Subcutaneous adipose tissue (tissue), 4 donors: ENCODE data around the gene DLGAP1. TPM values are rescaled to one million over a fixed set of nuclear protein-coding genes. Genes with fewer than 3 reads are reported as not detected.

Experiments
- CTCF ChIP-seq: fragments of 450-650 bp; IDR thresholded peaks from one replicate; pipeline ENCODE4 v1.5.1; 2016; ENCODE audit warnings: low read depth, mild to moderate bottlenecking, control low read depth, antibody characterized with exemption, moderate library complexity
- total RNA-seq, 4 donors: library from RNA; depleted of rRNA; stranded (reverse); fragments of >200 nt; gene quantifications; one replicate each; pipeline ENCODE4 v1.1.0, GENCODE V29; 2016

The DLGAP1 gene
- total RNA-seq, 4 donors from 2014 or later = 0.44 to 3.3 (median 0.99) TPM

- no peak for TF ChIP-seq CTCF
These were observed 857.4 kb downstream of the DLGAP1 start for GRCh38 chr18:3597409-3598357.

GRCh38 chr18:3596637-3597384 is 858.3 kb downstream of the DLGAP1 start:
- TF ChIP-seq CTCF = no peak

- TF ChIP-seq CTCF = no peak
These were observed 858.8 kb downstream of the DLGAP1 start for GRCh38 chr18:3596324-3596636.

GRCh38 chr18:3595369-3596273 is 859.5 kb downstream of the DLGAP1 start:
- no peak for TF ChIP-seq CTCF

- TF ChIP-seq CTCF = no peak
These were observed 860.2 kb downstream of the DLGAP1 start for GRCh38 chr18:3594760-3595368.

- no peak for TF ChIP-seq CTCF
These were observed 861.0 kb downstream of the DLGAP1 start for GRCh38 chr18:3593904-3594759.
